Panc1 (cell line): ENCODE results near the gene COL4A2.

Experiments
- POLR2AphosphoS5 ChIP-seq: IDR thresholded peaks from 2 replicates; pipeline ENCODE4 v1.6.1; 2012; ENCODE audit warnings: mild to moderate bottlenecking, low read depth, low read length, moderate library complexity
- SIN3A ChIP-seq: IDR thresholded peaks from 2 replicates; pipeline ENCODE4 v1.6.1; 2012; ENCODE audit warnings: low read depth, mild to moderate bottlenecking, low read length, moderate library complexity, borderline replicate concordance; ENCODE audit not compliant: insufficient read depth
- TF ChIP-seq, protein P1 (sequence below): fragments of 450-650 bp; IDR thresholded peaks from 2 replicates; pipeline ENCODE4 v1.5.1; 2017; ENCODE audit warnings: mild to moderate bottlenecking

- TF ChIP-seq, protein P1, sequence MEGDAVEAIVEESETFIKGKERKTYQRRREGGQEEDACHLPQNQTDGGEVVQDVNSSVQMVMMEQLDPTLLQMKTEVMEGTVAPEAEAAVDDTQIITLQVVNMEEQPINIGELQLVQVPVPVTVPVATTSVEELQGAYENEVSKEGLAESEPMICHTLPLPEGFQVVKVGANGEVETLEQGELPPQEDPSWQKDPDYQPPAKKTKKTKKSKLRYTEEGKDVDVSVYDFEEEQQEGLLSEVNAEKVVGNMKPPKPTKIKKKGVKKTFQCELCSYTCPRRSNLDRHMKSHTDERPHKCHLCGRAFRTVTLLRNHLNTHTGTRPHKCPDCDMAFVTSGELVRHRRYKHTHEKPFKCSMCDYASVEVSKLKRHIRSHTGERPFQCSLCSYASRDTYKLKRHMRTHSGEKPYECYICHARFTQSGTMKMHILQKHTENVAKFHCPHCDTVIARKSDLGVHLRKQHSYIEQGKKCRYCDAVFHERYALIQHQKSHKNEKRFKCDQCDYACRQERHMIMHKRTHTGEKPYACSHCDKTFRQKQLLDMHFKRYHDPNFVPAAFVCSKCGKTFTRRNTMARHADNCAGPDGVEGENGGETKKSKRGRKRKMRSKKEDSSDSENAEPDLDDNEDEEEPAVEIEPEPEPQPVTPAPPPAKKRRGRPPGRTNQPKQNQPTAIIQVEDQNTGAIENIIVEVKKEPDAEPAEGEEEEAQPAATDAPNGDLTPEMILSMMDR: no peak
- no peak for TF ChIP-seq POLR2AphosphoS5
- no peak for TF ChIP-seq SIN3A
Measured at GRCh38 chr13:110301083-110301482, 6.0 kb upstream of the COL4A2 start.
